Activated CD8-positive, alpha-beta memory T cell treated with anti-CD3 and anti-CD28 coated beads, Interleukin-2, amount 50 U/mL, for 1 hour (primary cell): Measurements from ENCODE around the gene GAA.
"Not testable (repeated sequence)": the region's sequence is repeated elsewhere in the genome, so short reads cannot be mapped to it uniquely, and the experiment has no call there.

Source experiments
- DNase-seq: peaks from one replicate; pipeline ENCODE4 v3.0.0-alpha.2; 2020; ENCODE audit errors: extremely low read depth

Gene GAA

GRCh38 chr17:80083136-80083661, 18.2 kb upstream of the GAA start:
- no peak for DNase-seq

DNA sequence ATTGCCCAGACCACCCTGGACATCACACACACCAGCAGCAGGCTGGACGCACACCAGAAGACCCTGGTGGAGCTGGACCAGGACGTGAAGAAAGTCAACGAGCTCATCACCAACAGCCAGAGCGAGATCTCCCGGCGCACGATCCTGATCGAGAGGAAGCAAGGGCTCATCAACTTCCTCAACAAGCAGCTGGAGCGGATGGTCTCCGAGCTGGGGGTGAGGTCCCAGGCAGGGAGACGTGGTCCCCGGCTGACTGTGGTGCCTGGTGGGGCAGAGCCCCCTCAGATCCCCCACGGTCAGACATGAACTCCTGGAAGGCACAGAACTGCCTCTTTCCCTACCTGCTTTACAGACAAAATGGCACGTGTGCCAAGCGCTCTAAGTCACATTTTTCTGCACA, 16.6 kb upstream of the GAA start:
- no peak for DNase-seq

- DNase-seq: no peak
Observed at GRCh38 chr17:80086081-80086480, 15.3 kb upstream of the GAA start.

GRCh38 chr17:80086616-80087015, 14.8 kb upstream of the GAA start:
- DNase-seq: no peak

- DNase-seq: no peak
Observed at GRCh38 chr17:80087346-80088265, 13.8 kb upstream of the GAA start.

- no peak for DNase-seq
Observed at GRCh38 chr17:80089762-80090161, 11.6 kb upstream of the GAA start.

- not testable (repeated sequence) for DNase-seq
Observed at GRCh38 chr17:80090164-80090563, 11.2 kb upstream of the GAA start.

GRCh38 chr17:80091376-80091775, 10.0 kb upstream of the GAA start:
- DNase-seq: no peak

DNA sequence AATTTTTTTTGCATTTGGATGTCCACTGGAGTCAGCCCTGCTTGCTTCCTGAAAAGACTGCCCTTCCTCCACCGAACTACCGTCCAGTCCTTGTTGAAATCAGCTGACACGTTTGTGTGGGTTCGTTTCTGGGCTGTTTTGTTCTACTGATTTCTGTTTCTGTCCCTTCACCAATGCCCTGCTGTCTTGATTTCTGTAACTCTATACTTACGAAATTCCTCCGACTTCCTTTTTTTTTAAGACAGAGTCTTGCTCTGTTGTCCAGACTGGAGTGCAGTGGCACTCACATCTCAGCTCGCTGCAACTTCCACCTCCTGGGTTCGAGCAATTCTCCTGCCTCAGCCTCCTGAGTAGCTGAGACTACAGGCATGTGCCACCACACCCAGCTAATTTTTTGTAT, 8.4 kb upstream of the GAA start:
- no peak for DNase-seq

DNA sequence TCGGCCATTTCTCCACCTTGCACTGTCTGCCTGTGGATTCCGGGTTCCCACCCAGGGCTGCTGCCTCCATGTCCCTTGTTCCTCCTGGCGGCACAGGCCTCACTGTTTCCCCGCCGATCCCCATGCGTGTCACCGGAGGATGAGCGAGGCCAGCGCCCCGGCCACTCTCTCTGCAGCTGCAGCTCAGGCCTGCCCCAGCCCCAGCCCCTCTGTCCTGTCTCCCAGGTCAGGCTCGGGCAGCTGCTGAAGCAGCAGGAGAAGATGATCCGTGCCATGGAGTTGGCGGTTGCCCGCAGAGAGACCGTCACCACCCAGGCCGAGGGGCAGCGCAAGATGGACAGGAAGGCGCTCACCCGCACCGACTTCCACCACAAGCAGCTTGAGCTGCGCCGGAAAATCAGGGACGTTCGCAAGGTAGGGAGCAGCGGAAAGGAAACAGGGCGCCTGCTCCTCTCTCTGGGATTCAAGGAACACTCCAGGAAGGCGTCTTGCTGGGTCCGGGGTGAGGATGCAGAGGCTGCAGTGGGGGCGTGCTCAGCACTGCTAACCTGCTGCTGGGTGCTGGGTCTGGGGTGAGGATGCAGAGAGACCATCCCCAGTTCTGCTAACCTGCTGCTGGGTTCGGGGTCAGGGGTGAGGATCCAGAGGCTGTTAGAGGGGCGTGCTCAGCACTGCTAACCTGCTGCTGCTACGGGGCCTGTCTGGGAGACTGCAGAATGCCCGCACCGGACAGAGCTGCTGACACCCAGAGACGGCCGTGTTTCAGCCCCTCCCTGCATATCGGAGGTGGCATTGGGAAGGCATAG, 6.1 kb upstream of the GAA start:
- DNase-seq: no peak

- no peak for DNase-seq
Observed at GRCh38 chr17:80095844-80096475, 5.4 kb upstream of the GAA start.

DNA sequence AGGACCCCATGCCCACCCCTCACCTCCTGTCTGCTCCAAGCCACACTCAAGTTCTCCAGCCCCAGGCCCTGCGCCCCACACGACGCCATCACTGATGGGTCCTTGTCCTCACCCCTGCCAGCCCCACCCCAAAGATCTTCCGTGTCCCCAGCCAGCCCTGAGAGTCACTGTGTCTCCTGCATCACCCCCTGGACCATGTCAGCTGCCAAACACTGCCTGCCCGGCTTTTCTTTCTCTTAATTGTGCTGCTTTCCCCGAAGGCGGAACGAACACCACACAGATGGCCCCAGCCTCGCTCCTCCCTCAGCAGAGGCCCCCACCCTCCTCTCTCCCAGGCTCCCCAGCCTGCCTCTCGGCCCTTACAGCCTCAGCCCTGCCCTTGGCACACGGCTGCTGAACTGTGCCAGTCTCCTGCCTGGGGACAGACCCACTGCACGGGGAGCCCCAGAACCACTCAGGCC, 4.8 kb upstream of the GAA start:
- no peak for DNase-seq

DNA sequence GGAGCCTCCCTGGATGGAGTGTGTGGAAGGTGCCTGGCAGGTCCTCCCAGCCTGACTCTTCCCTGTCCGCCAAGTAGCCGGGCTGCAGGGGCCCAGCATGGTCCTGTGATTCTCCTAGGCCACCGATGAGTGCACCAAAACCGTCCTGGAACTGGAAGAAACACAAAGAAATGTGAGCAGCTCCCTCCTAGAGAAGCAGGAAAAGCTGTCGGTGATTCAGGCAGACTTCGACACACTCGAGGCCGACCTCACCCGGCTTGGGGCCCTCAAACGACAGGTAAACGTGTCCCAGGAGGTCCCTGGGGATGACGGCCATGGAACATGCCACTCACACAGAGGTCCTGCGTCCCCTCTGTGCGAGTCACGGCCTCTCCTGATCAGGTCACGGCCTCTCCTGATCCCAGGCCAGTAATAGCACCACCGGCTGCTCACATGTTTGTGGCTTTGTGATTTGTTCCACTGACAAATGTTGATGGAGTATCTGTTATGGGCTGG, 4.2 kb upstream of the GAA start:
- no peak for DNase-seq

DNA sequence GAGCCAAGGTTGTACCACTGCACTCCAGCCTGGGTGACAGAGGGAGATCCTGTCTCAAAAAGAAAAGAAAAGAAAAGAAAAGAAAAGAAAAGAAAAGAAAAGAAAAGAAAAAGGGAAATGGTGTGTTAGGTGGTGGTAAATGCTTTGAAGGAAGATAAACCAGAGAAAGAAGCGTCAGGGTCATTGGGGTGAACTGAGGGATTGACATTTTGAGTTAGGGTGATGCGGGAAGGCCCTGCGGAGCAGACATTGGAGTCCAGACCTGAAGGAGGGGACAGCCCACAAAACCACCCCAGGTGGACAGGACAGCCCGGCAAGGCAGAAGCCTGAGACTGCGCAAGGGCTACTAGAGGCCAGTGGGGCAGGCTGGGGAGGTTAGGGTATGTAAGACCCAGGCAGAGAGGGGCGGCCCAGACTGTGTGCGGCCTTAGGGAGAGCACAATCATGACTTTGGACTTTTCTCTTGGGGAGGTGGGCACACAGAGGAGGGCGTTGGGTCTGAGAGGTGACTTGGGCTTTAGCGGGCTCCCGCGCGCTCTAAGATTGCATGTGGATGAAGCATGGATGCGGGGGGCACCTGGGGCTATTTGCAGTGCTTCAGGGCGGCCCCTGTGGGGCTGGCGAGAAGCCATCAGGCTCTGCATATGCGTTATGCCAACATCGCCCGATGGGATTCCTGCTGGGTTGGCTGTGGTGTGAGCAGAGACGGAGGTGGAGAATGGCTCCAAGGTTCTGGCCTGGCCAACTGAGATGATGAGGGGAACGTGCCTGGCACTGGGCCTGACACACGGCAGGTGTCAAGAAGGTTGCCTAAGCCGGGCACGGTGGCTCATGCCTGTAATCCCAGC, 3.3 kb upstream of the GAA start:
- DNase-seq: no peak

DNA sequence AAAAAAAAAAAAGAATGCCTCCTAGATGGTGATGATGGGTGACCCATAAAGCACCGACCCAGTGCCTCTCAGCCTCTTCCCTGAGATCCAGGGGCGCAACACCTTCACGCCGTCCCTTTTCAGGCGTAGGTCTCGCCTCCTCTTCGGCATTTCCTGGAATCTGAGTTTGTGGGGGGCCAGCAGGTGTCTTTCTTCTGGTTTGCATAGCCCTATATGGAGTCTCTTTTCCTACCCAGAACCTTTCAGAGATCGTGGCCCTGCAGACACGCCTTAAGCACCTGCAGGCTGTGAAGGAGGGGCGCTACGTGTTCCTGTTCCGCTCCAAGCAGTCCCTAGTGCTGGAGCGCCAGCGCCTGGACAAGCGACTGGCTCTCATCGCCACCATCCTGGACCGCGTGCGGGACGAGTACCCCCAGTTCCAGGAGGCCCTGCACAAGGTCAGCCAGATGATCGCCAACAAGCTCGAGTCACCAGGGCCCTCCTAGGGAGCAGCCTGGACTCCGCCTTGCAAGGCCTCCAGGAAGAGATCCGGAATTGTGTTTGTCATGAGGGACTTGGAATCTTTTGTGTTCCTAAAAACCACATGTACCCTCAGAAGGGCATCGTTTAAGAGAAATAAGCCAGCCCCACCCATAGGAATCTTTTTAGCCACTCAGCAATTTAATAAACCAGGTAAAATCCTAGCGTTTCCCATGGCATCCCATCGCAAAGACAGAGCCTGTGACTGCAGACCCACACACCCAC, 1.9 kb upstream of the GAA start:
- no peak for DNase-seq

DNA sequence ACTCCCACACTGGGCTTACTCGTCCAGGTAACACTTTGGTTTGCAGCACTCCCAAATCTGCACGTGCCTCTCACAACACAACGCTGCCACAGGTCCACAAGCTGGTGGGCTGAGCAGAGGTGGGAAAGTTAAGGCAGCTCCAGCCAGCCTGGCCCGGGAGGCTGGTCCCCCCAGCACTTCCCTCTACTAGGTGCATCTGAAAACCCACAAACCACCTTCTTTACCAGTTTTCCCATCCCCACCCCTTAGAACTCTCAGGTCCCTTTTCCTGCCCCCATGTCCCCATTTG, 1.4 kb upstream of the GAA start:
- DNase-seq: no peak

DNA sequence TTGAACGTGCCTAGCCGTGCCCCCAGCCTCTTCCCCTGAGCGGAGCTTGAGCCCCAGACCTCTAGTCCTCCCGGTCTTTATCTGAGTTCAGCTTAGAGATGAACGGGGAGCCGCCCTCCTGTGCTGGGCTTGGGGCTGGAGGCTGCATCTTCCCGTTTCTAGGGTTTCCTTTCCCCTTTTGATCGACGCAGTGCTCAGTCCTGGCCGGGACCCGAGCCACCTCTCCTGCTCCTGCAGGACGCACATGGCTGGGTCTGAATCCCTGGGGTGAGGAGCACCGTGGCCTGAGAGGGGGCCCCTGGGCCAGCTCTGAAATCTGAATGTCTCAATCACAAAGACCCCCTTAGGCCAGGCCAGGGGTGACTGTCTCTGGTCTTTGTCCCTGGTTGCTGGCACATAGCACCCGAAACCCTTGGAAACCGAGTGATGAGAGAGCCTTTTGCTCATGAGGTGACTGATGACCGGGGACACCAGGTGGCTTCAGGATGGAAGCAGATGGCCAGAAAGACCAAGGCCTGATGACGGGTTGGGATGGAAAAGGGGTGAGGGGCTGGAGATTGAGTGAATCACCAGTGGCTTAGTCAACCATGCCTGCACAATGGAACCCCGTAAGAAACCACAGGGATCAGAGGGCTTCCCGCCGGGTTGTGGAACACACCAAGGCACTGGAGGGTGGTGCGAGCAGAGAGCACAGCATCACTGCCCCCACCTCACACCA, 724 bp downstream of the GAA start:
- DNase-seq: no peak

GRCh38 chr17:80102664-80103448, 1.5 kb downstream of the GAA start:
- no peak for DNase-seq

GRCh38 chr17:80103449-80104085, 2.2 kb downstream of the GAA start:
- no peak for DNase-seq
